ENCODE results near the gene PGLYRP3.
A peak's percentile ranks its signal among the peaks of the same experiment; 100 is the strongest.

Gene PGLYRP3

GRCh38 chr1:153353226-153353947 is 40.6 kb upstream of the PGLYRP3 start:
- Histone ChIP-seq H3K4me3 (ENCODE audit: low read depth, low read length) (no peak overlapping the region), H3K27ac (ENCODE audit: extremely low read depth, low read depth, low read length) (no peak overlapping the region), H3K36me3 (ENCODE audit: control insufficient read depth in 2 of 2, insufficient read depth in 1 of 2, low read length in 2 of 2) (no peaks in the 10 kb centered on the region), H3K4me1 (ENCODE audit: control insufficient read depth, insufficient read depth, low read length) (no peaks in the 10 kb centered on the region), H3K9me3 (ENCODE audit: control insufficient read depth, insufficient read depth, low read depth, low read length) (no peaks in the 10 kb centered on the region)
- CTCF ChIA-PET = interaction anchor here (0.7 to 11.6 kb wide), 41 partner anchors 10 to 806 kb away, joined by 3 to 259 read pairs (median 5); partner anchors contain the start of genes CREB3L4, PGLYRP3, RAB13 and S100A1
- TF ChIP-seq ZNF830 (tag by site-specific recombination; IDR thresholded peaks at IDR 0.05; ENCODE audit: low read depth) (no peak), KLF7 (tag by site-specific recombination; IDR thresholded peaks at IDR 0.05; ENCODE audit: borderline replicate concordance) (no peak), CTCF (tag by site-specific recombination; IDR thresholded peaks at IDR 0.05) (no peak; the same call in none of the 2 replicates), ZNF404 (tag by site-specific recombination; IDR thresholded peaks at IDR 0.05) (no peak), OSR2 (tag by site-specific recombination; IDR thresholded peaks at IDR 0.05) (no peak), GFI1B (tag by site-specific recombination; IDR thresholded peaks at IDR 0.05) (no peak), YY1 (tag by site-specific recombination; IDR thresholded peaks at IDR 0.05) (no peak), ZNF585B (tag by site-specific recombination; IDR thresholded peaks at IDR 0.05) (no peak), ZNF311 (tag by site-specific recombination; IDR thresholded peaks at IDR 0.05; ENCODE audit: borderline replicate concordance) (no peak), MYNN (tag by site-specific recombination; IDR thresholded peaks at IDR 0.05; ENCODE audit: borderline replicate concordance) (no peak), ZBTB49 (tag by site-specific recombination; IDR thresholded peaks at IDR 0.05; ENCODE audit: low read depth) (no peak), ZNF623 (tag by site-specific recombination; IDR thresholded peaks at IDR 0.05) (no peak), ZNF10 (tag by site-specific recombination; IDR thresholded peaks at IDR 0.05) (no peak)
- POLR2A ChIA-PET = interaction anchor here (1.3 kb wide), 1 partner anchor 637 kb away, joined by 3 read pairs; no protein-coding TSS in a partner anchor

- H3K27ac ChIP-seq (ENCODE audit: extremely low read depth, low read depth, low read length) = no peak overlapping the region
- CTCF ChIA-PET = interaction anchor here (0.5 to 11.6 kb wide), 58 partner anchors 9 to 981 kb away, joined by 3 to 259 read pairs (median 4); partner anchors contain the start of genes CREB3L4, PGLYRP3, S100A1 and S100A12
- no peak overlapping the region for H3K4me3 ChIP-seq (ENCODE audit: low read depth, low read length)
- POLR2A ChIA-PET = interaction anchor here (1.3 kb wide), 1 partner anchor 638 kb away, joined by 3 read pairs; no protein-coding TSS in a partner anchor
- no peaks in the 10 kb centered on the region for H3K36me3 ChIP-seq (ENCODE audit: control insufficient read depth in 2 of 2, insufficient read depth in 1 of 2, low read length in 2 of 2)
- H3K4me1 ChIP-seq (ENCODE audit: control insufficient read depth, insufficient read depth, low read length) = no peaks in the 10 kb centered on the region
- H3K9me3 ChIP-seq (ENCODE audit: control insufficient read depth, insufficient read depth, low read depth, low read length) = no peaks in the 10 kb centered on the region
- peak; percentile 52; the same call in 1 of the 2 replicates for TF ChIP-seq CTCF (tag by site-specific recombination; IDR thresholded peaks at IDR 0.05)
- no peak for TF ChIP-seq ZNF10 (tag by site-specific recombination; IDR thresholded peaks at IDR 0.05)
- 0 out of 2 replicates have a peak, but pooled peaks have one; percentile 18 for TF ChIP-seq SCRT2 (tag by site-specific recombination; IDR thresholded peaks at IDR 0.05)
- TF ChIP-seq ZNF423 (tag by site-specific recombination; IDR thresholded peaks at IDR 0.05) = no peak
- TF ChIP-seq ZNF391 (tag by site-specific recombination; IDR thresholded peaks at IDR 0.05; ENCODE audit: borderline replicate concordance, low read depth) = no peak
- TF ChIP-seq ZBTB17 (tag by site-specific recombination; IDR thresholded peaks at IDR 0.05) = peak; percentile 30; the same call in 1 of the 2 replicates
- no peak for TF ChIP-seq ZNF280C (tag by site-specific recombination; IDR thresholded peaks at IDR 0.05)
Measured at GRCh38 chr1:153352523-153352922, 39.8 kb upstream of the PGLYRP3 start.

All from HEK293 (cell line).